NB4 (cell line): Measurements from ENCODE around the gene SNRNP25.

Experiments
- DNase-seq: peaks from one replicate; pipeline ENCODE4 v3.0.0; 2010; ENCODE audit warnings: low read depth
- H3K4me3 ChIP-seq: one replicate; pipeline ENCODE4 v1.5.1; 2011; ENCODE audit warnings: mild to moderate bottlenecking, low read depth, low read length, moderate library complexity
- CTCF ChIP-seq: IDR thresholded peaks from one replicate; pipeline ENCODE4 v1.5.1; 2012; ENCODE audit warnings: low read depth, low read length
- MAX ChIP-seq: IDR thresholded peaks from 2 replicates; pipeline ENCODE4 v1.6.1; 2011; ENCODE audit warnings: low read depth, low read length
- MYC ChIP-seq: IDR thresholded peaks from 2 replicates; pipeline ENCODE4 v1.6.1; 2011; ENCODE audit warnings: low read depth, low read length
- POLR2A ChIP-seq: IDR thresholded peaks from 2 replicates; pipeline ENCODE4 v1.6.1; 2011; ENCODE audit warnings: mild to moderate bottlenecking; ENCODE audit not compliant: insufficient read length; ENCODE audit errors: extremely low read depth

Gene SNRNP25

GRCh38 chr16:88613-89012 lies 35.0 kb downstream of the SNRNP25 start:
- DNase-seq: no peak
- TF ChIP-seq POLR2A: no peak
- no peak for TF ChIP-seq CTCF
- TF ChIP-seq MAX: no peak
- TF ChIP-seq MYC: no peak
- H3K4me3 ChIP-seq: no peak overlapping the region

GRCh38 chr16:89391-90302 lies 36.0 kb downstream of the SNRNP25 start:
- TF ChIP-seq CTCF: no peak
- no peak for TF ChIP-seq MAX
- no peak overlapping the region for H3K4me3 ChIP-seq

GRCh38 chr16:91484-91883 lies 37.9 kb downstream of the SNRNP25 start:
- TF ChIP-seq POLR2A: no peak
- no peak for DNase-seq
- H3K4me3 ChIP-seq: no peak overlapping the region

More at GRCh38 chr16:89391-90302, 36.0 kb downstream of the SNRNP25 start:
- no peak for DNase-seq

- no peak overlapping the region for H3K4me3 ChIP-seq
- TF ChIP-seq CTCF (no peak), MYC (no peak), MAX (no peak), POLR2A (no peak)
- DNase-seq: no peak
These were observed 39.1 kb downstream of the SNRNP25 start for GRCh38 chr16:92431-93339.

GRCh38 chr16:94918-95265 lies 41.3 kb downstream of the SNRNP25 start:
- no peak for TF ChIP-seq MAX
- no peak for TF ChIP-seq POLR2A
- TF ChIP-seq CTCF: no peak
- TF ChIP-seq MYC: no peak
- no peak for DNase-seq
- no peak overlapping the region for H3K4me3 ChIP-seq

GRCh38 chr16:96935-97381 lies 43.3 kb downstream of the SNRNP25 start:
- TF ChIP-seq POLR2A (no peak), CTCF (peak; percentile 88), MAX (peak; percentile 81), MYC (0 out of 2 replicates have a peak, but pooled peaks have one; percentile 12)
- no peak overlapping the region for H3K4me3 ChIP-seq
- peak; percentile 83 for DNase-seq
